ENCODE measurements around the gene TNIP2. TPM values are rescaled to one million over a fixed set of nuclear protein-coding genes. Genes with fewer than 3 reads are reported as not detected.

The TNIP2 gene
- polyA plus RNA-seq, 2 donors, result 29.3 to 29.7 TPM

- Histone ChIP-seq H3K27me3 (ENCODE audit: control insufficient read depth in 1 of 2, insufficient read depth in 2 of 2, low read length in 2 of 2) (no peaks in the 10 kb centered on the region), H3K36me3 (ENCODE audit: control insufficient read depth in 2 of 2, insufficient read depth in 2 of 2, low read length in 1 of 2) (peaks cover 0 to 7% of the 10 kb centered on the region in 2 donors), H3K4me3 (ENCODE audit: low read depth in 1 of 2, low read length in 2 of 2) (no peak overlapping the region), H3K9me3 (ENCODE audit: control insufficient read depth in 2 of 2, insufficient read depth in 1 of 2, low read depth in 1 of 2, low read length in 1 of 2) (no peaks in the 10 kb centered on the region), H3K4me1 (ENCODE audit: control insufficient read depth in 2 of 2, insufficient read depth in 2 of 2, low read length in 1 of 2) (peaks cover 3 to 4% of the 10 kb centered on the region in 2 donors), H3K27ac (ENCODE audit: low read depth in 2 of 2, low read length in 1 of 2) (peak overlapping the region in 1 of 2 donors; percentile 42)
- WGBS, 2 donors, result 79 to 86% methylated on average over 9 of the region's 9 CpGs
Observed at GRCh38 chr4:2712261-2712842, 43.8 kb downstream of the TNIP2 start.

GRCh38 chr4:2702770-2703169 is 53.4 kb downstream of the TNIP2 start:
- Histone ChIP-seq H3K9me3 (ENCODE audit: control insufficient read depth in 2 of 2, insufficient read depth in 1 of 2, low read depth in 1 of 2, low read length in 1 of 2) (no peaks in the 10 kb centered on the region), H3K4me1 (ENCODE audit: control insufficient read depth in 2 of 2, insufficient read depth in 2 of 2, low read length in 1 of 2) (no peaks in the 10 kb centered on the region), H3K4me3 (ENCODE audit: low read depth in 1 of 2, low read length in 2 of 2) (no peak overlapping the region), H3K27me3 (ENCODE audit: control insufficient read depth in 1 of 2, insufficient read depth in 2 of 2, low read length in 2 of 2) (no peaks in the 10 kb centered on the region), H3K36me3 (ENCODE audit: control insufficient read depth in 2 of 2, insufficient read depth in 2 of 2, low read length in 1 of 2) (peaks cover 12 to 31% of the 10 kb centered on the region in 2 donors), H3K27ac (ENCODE audit: low read depth in 2 of 2, low read length in 1 of 2) (no peak overlapping the region)
- 79% methylated on average over 7 of the region's 7 CpGs for WGBS, 2 donors

GRCh38 chr4:2702361-2702760 is 53.8 kb downstream of the TNIP2 start:
- Histone ChIP-seq H3K4me3 (ENCODE audit: low read depth in 1 of 2, low read length in 2 of 2) (no peak overlapping the region), H3K36me3 (ENCODE audit: control insufficient read depth in 2 of 2, insufficient read depth in 2 of 2, low read length in 1 of 2) (peaks cover 15 to 35% of the 10 kb centered on the region in 2 donors), H3K4me1 (ENCODE audit: control insufficient read depth in 2 of 2, insufficient read depth in 2 of 2, low read length in 1 of 2) (no peaks in the 10 kb centered on the region), H3K9me3 (ENCODE audit: control insufficient read depth in 2 of 2, insufficient read depth in 1 of 2, low read depth in 1 of 2, low read length in 1 of 2) (no peaks in the 10 kb centered on the region), H3K27ac (ENCODE audit: low read depth in 2 of 2, low read length in 1 of 2) (no peak overlapping the region), H3K27me3 (ENCODE audit: control insufficient read depth in 1 of 2, insufficient read depth in 2 of 2, low read length in 2 of 2) (no peaks in the 10 kb centered on the region)
- WGBS, 2 donors, result 87 to 91% methylated on average over 8 of the region's 8 CpGs

GRCh38 chr4:2700031-2700430 is 56.1 kb downstream of the TNIP2 start:
- H3K27me3 ChIP-seq (ENCODE audit: control insufficient read depth in 1 of 2, insufficient read depth in 2 of 2, low read length in 2 of 2), result no peaks in the 10 kb centered on the region
- no peak overlapping the region for H3K27ac ChIP-seq (ENCODE audit: low read depth in 2 of 2, low read length in 1 of 2)
- WGBS, 2 donors, result 86 to 88% methylated on average over 8 of the region's 8 CpGs
- H3K36me3 ChIP-seq (ENCODE audit: control insufficient read depth in 2 of 2, insufficient read depth in 2 of 2, low read length in 1 of 2), result peaks cover 15 to 45% of the 10 kb centered on the region in 2 donors
- H3K9me3 ChIP-seq (ENCODE audit: control insufficient read depth in 2 of 2, insufficient read depth in 1 of 2, low read depth in 1 of 2, low read length in 1 of 2), result no peaks in the 10 kb centered on the region
- no peaks in the 10 kb centered on the region for H3K4me1 ChIP-seq (ENCODE audit: control insufficient read depth in 2 of 2, insufficient read depth in 2 of 2, low read length in 1 of 2)
- H3K4me3 ChIP-seq (ENCODE audit: low read depth in 1 of 2, low read length in 2 of 2), result no peak overlapping the region

GRCh38 chr4:2699534-2699933 is 56.6 kb downstream of the TNIP2 start:
- Histone ChIP-seq H3K9me3 (ENCODE audit: control insufficient read depth in 2 of 2, insufficient read depth in 1 of 2, low read depth in 1 of 2, low read length in 1 of 2) (no peaks in the 10 kb centered on the region), H3K4me1 (ENCODE audit: control insufficient read depth in 2 of 2, insufficient read depth in 2 of 2, low read length in 1 of 2) (no peaks in the 10 kb centered on the region), H3K36me3 (ENCODE audit: control insufficient read depth in 2 of 2, insufficient read depth in 2 of 2, low read length in 1 of 2) (peaks cover 19 to 48% of the 10 kb centered on the region in 2 donors), H3K27ac (ENCODE audit: low read depth in 2 of 2, low read length in 1 of 2) (no peak overlapping the region), H3K4me3 (ENCODE audit: low read depth in 1 of 2, low read length in 2 of 2) (no peak overlapping the region), H3K27me3 (ENCODE audit: control insufficient read depth in 1 of 2, insufficient read depth in 2 of 2, low read length in 2 of 2) (no peaks in the 10 kb centered on the region)
- 87 to 90% methylated on average over 7 of the region's 7 CpGs for WGBS, 2 donors

GRCh38 chr4:2698951-2699505 is 57.1 kb downstream of the TNIP2 start:
- H3K9me3 ChIP-seq (ENCODE audit: control insufficient read depth in 2 of 2, insufficient read depth in 1 of 2, low read depth in 1 of 2, low read length in 1 of 2), result no peaks in the 10 kb centered on the region
- no peaks in the 10 kb centered on the region for H3K27me3 ChIP-seq (ENCODE audit: control insufficient read depth in 1 of 2, insufficient read depth in 2 of 2, low read length in 2 of 2)
- no peak overlapping the region for H3K4me3 ChIP-seq (ENCODE audit: low read depth in 1 of 2, low read length in 2 of 2)
- no peak overlapping the region for H3K27ac ChIP-seq (ENCODE audit: low read depth in 2 of 2, low read length in 1 of 2)
- 90 to 92% methylated on average over 12 of the region's 12 CpGs for WGBS, 2 donors
- no peaks in the 10 kb centered on the region for H3K4me1 ChIP-seq (ENCODE audit: control insufficient read depth in 2 of 2, insufficient read depth in 2 of 2, low read length in 1 of 2)
- peaks cover 21 to 49% of the 10 kb centered on the region in 2 donors for H3K36me3 ChIP-seq (ENCODE audit: control insufficient read depth in 2 of 2, insufficient read depth in 2 of 2, low read length in 1 of 2)

- no peak overlapping the region for H3K4me3 ChIP-seq (ENCODE audit: low read depth in 1 of 2, low read length in 2 of 2)
- peaks cover 26 to 53% of the 10 kb centered on the region in 2 donors for H3K36me3 ChIP-seq (ENCODE audit: control insufficient read depth in 2 of 2, insufficient read depth in 2 of 2, low read length in 1 of 2)
- H3K9me3 ChIP-seq (ENCODE audit: control insufficient read depth in 2 of 2, insufficient read depth in 1 of 2, low read depth in 1 of 2, low read length in 1 of 2), result no peaks in the 10 kb centered on the region
- H3K27ac ChIP-seq (ENCODE audit: low read depth in 2 of 2, low read length in 1 of 2), result no peak overlapping the region
- H3K27me3 ChIP-seq (ENCODE audit: control insufficient read depth in 1 of 2, insufficient read depth in 2 of 2, low read length in 2 of 2), result no peaks in the 10 kb centered on the region
- WGBS, 2 donors, result 69 to 88% methylated on average over 1 of the region's 1 CpG
- H3K4me1 ChIP-seq (ENCODE audit: control insufficient read depth in 2 of 2, insufficient read depth in 2 of 2, low read length in 1 of 2), result no peaks in the 10 kb centered on the region
Observed at GRCh38 chr4:2698504-2698903, 57.6 kb downstream of the TNIP2 start.

- no peaks in the 10 kb centered on the region for H3K4me1 ChIP-seq (ENCODE audit: control insufficient read depth in 2 of 2, insufficient read depth in 2 of 2, low read length in 1 of 2)
- WGBS, 2 donors, result 74 to 77% methylated on average over 8 of the region's 8 CpGs
- no peaks in the 10 kb centered on the region for H3K9me3 ChIP-seq (ENCODE audit: control insufficient read depth in 2 of 2, insufficient read depth in 1 of 2, low read depth in 1 of 2, low read length in 1 of 2)
- H3K36me3 ChIP-seq (ENCODE audit: control insufficient read depth in 2 of 2, insufficient read depth in 2 of 2, low read length in 1 of 2), result peaks cover 23 to 54% of the 10 kb centered on the region in 2 donors
- H3K27ac ChIP-seq (ENCODE audit: low read depth in 2 of 2, low read length in 1 of 2), result no peak overlapping the region
- H3K4me3 ChIP-seq (ENCODE audit: low read depth in 1 of 2, low read length in 2 of 2), result no peak overlapping the region
- H3K27me3 ChIP-seq (ENCODE audit: control insufficient read depth in 1 of 2, insufficient read depth in 2 of 2, low read length in 2 of 2), result no peaks in the 10 kb centered on the region
Observed at GRCh38 chr4:2697995-2698414, 58.1 kb downstream of the TNIP2 start.

GRCh38 chr4:2696423-2696822 is 59.7 kb downstream of the TNIP2 start:
- no peak overlapping the region for H3K27ac ChIP-seq (ENCODE audit: low read depth in 2 of 2, low read length in 1 of 2)
- H3K9me3 ChIP-seq (ENCODE audit: control insufficient read depth in 2 of 2, insufficient read depth in 1 of 2, low read depth in 1 of 2, low read length in 1 of 2), result no peaks in the 10 kb centered on the region
- H3K4me3 ChIP-seq (ENCODE audit: low read depth in 1 of 2, low read length in 2 of 2), result no peak overlapping the region
- 83 to 87% methylated on average over 14 of the region's 14 CpGs for WGBS, 2 donors
- no peaks in the 10 kb centered on the region for H3K4me1 ChIP-seq (ENCODE audit: control insufficient read depth in 2 of 2, insufficient read depth in 2 of 2, low read length in 1 of 2)
- H3K27me3 ChIP-seq (ENCODE audit: control insufficient read depth in 1 of 2, insufficient read depth in 2 of 2, low read length in 2 of 2), result no peaks in the 10 kb centered on the region
- H3K36me3 ChIP-seq (ENCODE audit: control insufficient read depth in 2 of 2, insufficient read depth in 2 of 2, low read length in 1 of 2), result peaks cover 18 to 50% of the 10 kb centered on the region in 2 donors

Data from esophagus (tissue), 2 donors.